Activated CD8-positive, alpha-beta memory T cell treated with anti-CD3 and anti-CD28 coated beads, Interleukin-2, amount 50 U/mL, for 48 hours (primary cell): ENCODE results near the gene ZPBP2.
"Not testable (repeated sequence)": the region's sequence is repeated elsewhere in the genome, so short reads cannot be mapped to it uniquely, and the experiment has no call there.

ENCODE experiments used
- DNase-seq: peaks from one replicate; pipeline ENCODE4 v3.0.0-alpha.2; 2020

The ZPBP2 gene

GRCh38 chr17:39867880-39868553 lies at the start of gene ZPBP2:
ZPBP2 (plus strand) TSS chr17:39868202; CDS start chr17:39868355, 153 bp downstream.
- no peak for DNase-seq

- DNase-seq = no peak
Observed at GRCh38 chr17:39818358-39819000, 49.5 kb upstream of the ZPBP2 start.

GRCh38 chr17:39820541-39820940 lies 47.5 kb upstream of the ZPBP2 start:
- no peak for DNase-seq

- DNase-seq = no peak
Observed at GRCh38 chr17:39820987-39821386, 47.0 kb upstream of the ZPBP2 start.

GRCh38 chr17:39822051-39822451 lies 46.0 kb upstream of the ZPBP2 start:
- no peak for DNase-seq

- DNase-seq = no peak
Observed at GRCh38 chr17:39823407-39824054, 44.5 kb upstream of the ZPBP2 start.

GRCh38 chr17:39826334-39826733 lies 41.7 kb upstream of the ZPBP2 start:
- no peak for DNase-seq

GRCh38 chr17:39828443-39828842 lies 39.6 kb upstream of the ZPBP2 start:
- DNase-seq = no peak

GRCh38 chr17:39831588-39831987 lies 36.4 kb upstream of the ZPBP2 start:
- DNase-seq = no peak

- no peak for DNase-seq
Observed at GRCh38 chr17:39834017-39834416, 34.0 kb upstream of the ZPBP2 start.

- DNase-seq = no peak
Observed at GRCh38 chr17:39835038-39835786, 32.8 kb upstream of the ZPBP2 start.

GRCh38 chr17:39836117-39836516 lies 31.9 kb upstream of the ZPBP2 start:
- DNase-seq = no peak

- DNase-seq = no peak
Observed at GRCh38 chr17:39838057-39838456, 29.9 kb upstream of the ZPBP2 start.

GRCh38 chr17:39838784-39839183 lies 29.2 kb upstream of the ZPBP2 start:
- DNase-seq = no peak

- DNase-seq = no peak
Observed at GRCh38 chr17:39841134-39841683, 26.8 kb upstream of the ZPBP2 start.

GRCh38 chr17:39845052-39845846 lies 22.8 kb upstream of the ZPBP2 start:
- no peak for DNase-seq

GRCh38 chr17:39846205-39846604 lies 21.8 kb upstream of the ZPBP2 start:
- DNase-seq = no peak

GRCh38 chr17:39848600-39848999 lies 19.4 kb upstream of the ZPBP2 start:
- DNase-seq = no peak

GRCh38 chr17:39850186-39850585 lies 17.8 kb upstream of the ZPBP2 start:
- DNase-seq = not testable (repeated sequence)

GRCh38 chr17:39852239-39852638 lies 15.8 kb upstream of the ZPBP2 start:
- no peak for DNase-seq

GRCh38 chr17:39854909-39855308 lies 13.1 kb upstream of the ZPBP2 start:
- DNase-seq = no peak
